ENCODE data around the gene AVPR1B.

Gene AVPR1B

GRCh38 chr1:206111271-206111927 is 5.8 kb downstream of the AVPR1B start:
- DNase-seq (ENCODE audit: low spot score) = no peak

GRCh38 chr1:206110820-206111219 is 6.4 kb downstream of the AVPR1B start:
- no peak for DNase-seq (ENCODE audit: low spot score)

GRCh38 chr1:206110161-206110560 is 7.0 kb downstream of the AVPR1B start:
- DNase-seq (ENCODE audit: low spot score) = no peak

- no peak for DNase-seq (ENCODE audit: low spot score)
Measured at GRCh38 chr1:206109718-206110117, 7.5 kb downstream of the AVPR1B start.

- no peak for DNase-seq (ENCODE audit: low spot score)
Measured at GRCh38 chr1:206108635-206109034, 8.6 kb downstream of the AVPR1B start.

- no peak for DNase-seq (ENCODE audit: low spot score)
Measured at GRCh38 chr1:206107168-206107544, 10.0 kb downstream of the AVPR1B start.

GRCh38 chr1:206106328-206107167 is 10.6 kb downstream of the AVPR1B start:
- peak; percentile 91 for DNase-seq (ENCODE audit: low spot score)

- no peak for DNase-seq (ENCODE audit: low spot score)
Measured at GRCh38 chr1:206105464-206105995, 11.7 kb downstream of the AVPR1B start.

GRCh38 chr1:206103979-206104378 is 13.2 kb downstream of the AVPR1B start:
- no peak for DNase-seq (ENCODE audit: low spot score)

GRCh38 chr1:206102292-206102936 is 14.8 kb downstream of the AVPR1B start:
- DNase-seq (ENCODE audit: low spot score) = no peak

GRCh38 chr1:206101351-206102045 is 15.7 kb downstream of the AVPR1B start:
- no peak for DNase-seq (ENCODE audit: low spot score)

- DNase-seq (ENCODE audit: low spot score) = no peak
Measured at GRCh38 chr1:206100226-206100815, 16.9 kb downstream of the AVPR1B start.

- DNase-seq (ENCODE audit: low spot score) = no peak
Measured at GRCh38 chr1:206098242-206098919, 18.8 kb downstream of the AVPR1B start.

- DNase-seq (ENCODE audit: low spot score) = no peak
Measured at GRCh38 chr1:206097381-206097780, 19.8 kb downstream of the AVPR1B start.

GRCh38 chr1:206094024-206094423 is 23.2 kb downstream of the AVPR1B start:
- DNase-seq (ENCODE audit: low spot score) = no peak

GRCh38 chr1:206089341-206089740 is 27.8 kb downstream of the AVPR1B start:
- no peak for DNase-seq (ENCODE audit: low spot score)

- DNase-seq (ENCODE audit: low spot score) = no peak
Measured at GRCh38 chr1:206087091-206087490, 30.1 kb downstream of the AVPR1B start.

- no peak for DNase-seq (ENCODE audit: low spot score)
Measured at GRCh38 chr1:206083750-206084149, 33.4 kb downstream of the AVPR1B start.

- DNase-seq (ENCODE audit: low spot score) = no peak
Measured at GRCh38 chr1:206082831-206083695, 34.1 kb downstream of the AVPR1B start.

GRCh38 chr1:206081856-206082255 is 35.3 kb downstream of the AVPR1B start:
- no peak for DNase-seq (ENCODE audit: low spot score)

Measured in Ammon's horn (tissue), 1 donor.